ENCODE measurements around the gene TRNP1.
"Not testable (repeated sequence)": the region's sequence is repeated elsewhere in the genome, so short reads cannot be mapped to it uniquely, and the experiment has no call there.

The TRNP1 gene

DNA sequence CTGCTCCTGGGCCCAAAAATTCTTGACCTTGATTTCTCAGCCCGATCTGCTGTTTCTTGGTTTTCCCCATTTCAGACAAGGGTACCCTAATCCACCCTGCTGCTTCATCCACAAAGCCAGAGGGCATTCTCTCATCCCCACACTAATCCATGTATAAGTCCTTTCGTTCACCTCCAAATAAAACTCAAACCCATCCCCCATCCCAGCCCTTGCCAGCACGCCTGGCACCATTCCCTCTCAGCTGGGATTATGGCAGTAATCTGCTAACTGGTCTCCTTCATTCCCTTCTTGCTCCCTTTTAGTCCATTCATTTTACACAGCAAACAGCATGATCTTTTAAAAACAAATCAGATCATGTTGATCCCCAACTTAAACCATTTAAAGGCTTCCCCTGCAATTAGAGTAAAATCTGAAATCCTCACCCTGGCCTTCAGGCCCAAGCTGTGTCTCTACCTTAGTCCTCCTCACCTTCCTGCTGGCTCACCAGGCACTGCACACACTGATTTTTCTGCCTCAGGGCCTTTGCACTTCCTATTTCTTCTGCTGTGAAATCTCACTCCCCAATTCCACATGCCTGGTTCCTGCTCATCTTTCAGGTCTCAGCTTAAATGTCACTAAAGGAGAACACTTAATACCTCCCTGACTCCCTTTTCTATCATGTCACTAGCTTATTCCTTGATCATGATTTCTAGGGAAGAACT lies 12.2 kb upstream of the TRNP1 start:
- Histone ChIP-seq H3K9me3 (ENCODE audit: control extremely low read depth in 1 of 5, control insufficient read depth in 4 of 5, insufficient read depth in 2 of 5, low read depth in 1 of 5, low read length in 4 of 5) (no peaks in the 10 kb centered on the region), H3K4me1 (ENCODE audit: control extremely low read depth in 1 of 4, control insufficient read depth in 4 of 4, insufficient read depth in 4 of 4, low read length in 3 of 4) (peaks cover 0 to 5% (median 0%) of the 10 kb centered on the region in 4 experiments), H3K27me3 (replicated peaks in 2 of 5; ENCODE audit: control insufficient read depth in 4 of 5, insufficient read depth in 5 of 5, low read length in 4 of 5) (peaks cover 0 to 2% (median 0%) of the 10 kb centered on the region in 5 experiments), H3K4me3 (ENCODE audit: control insufficient read depth in 1 of 7, extremely low read depth in 1 of 7, insufficient read depth in 4 of 7, low read depth in 2 of 7, low read length in 6 of 7) (no peak overlapping the region), H3K36me3 (ENCODE audit: control insufficient read depth in 4 of 4, insufficient read depth in 4 of 4, low read length in 3 of 4) (no peaks in the 10 kb centered on the region), H3K27ac (ENCODE audit: insufficient read depth in 1 of 2, low read depth in 1 of 2, low read length in 2 of 2, poor library complexity in 1 of 2, severe bottlenecking in 2 of 2) (no peak overlapping the region)
- DNase-seq, result no peak
- CTCF ChIA-PET, result interaction anchor here (2.1 to 4.9 kb wide), 2 partner anchors 14 to 15 kb away, joined by 12 to 36 read pairs; no protein-coding TSS in a partner anchor
- 91% methylated on average over 3 of the region's 3 CpGs for WGBS (ENCODE audit: insufficient coverage)
- POLR2A ChIA-PET, result no interaction called here

DNA sequence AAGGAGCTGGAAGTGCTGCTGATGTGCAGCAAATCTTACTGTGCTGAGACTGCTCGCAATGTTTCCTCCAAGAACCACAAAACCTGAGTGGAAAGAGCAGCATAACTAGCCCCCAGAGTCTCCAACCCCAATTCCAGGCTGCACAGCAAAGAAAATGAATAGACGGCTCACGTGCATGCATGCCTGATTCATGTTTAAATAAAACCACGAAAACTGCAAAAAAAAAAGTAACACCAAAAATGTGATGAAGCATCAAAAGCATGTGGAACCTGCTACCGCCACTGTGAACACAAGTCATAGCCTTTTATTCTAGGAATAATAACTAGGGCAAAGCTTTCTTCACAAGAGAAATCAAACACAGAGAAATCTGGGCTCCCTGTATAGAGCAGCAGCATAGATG lies 9.6 kb upstream of the TRNP1 start:
- H3K27me3 ChIP-seq (replicated peaks in 2 of 5; ENCODE audit: control insufficient read depth in 4 of 5, insufficient read depth in 5 of 5, low read length in 4 of 5), result peaks cover 0 to under 1% (median 0%) of the 10 kb centered on the region in 5 experiments
- no peaks in the 10 kb centered on the region for H3K36me3 ChIP-seq (ENCODE audit: control insufficient read depth in 4 of 4, insufficient read depth in 4 of 4, low read length in 3 of 4)
- DNase-seq, result peak in 1 of 3 donors; percentile 38
- 36% methylated on average over 4 of the region's 5 CpGs for WGBS (ENCODE audit: insufficient coverage)
- ChIA-PET POLR2A (no interaction called here), CTCF (interaction anchor here (4.3 to 4.9 kb wide), 2 partner anchors 14 to 16 kb away, joined by 36 read pairs; no protein-coding TSS in a partner anchor)
- H3K9me3 ChIP-seq (ENCODE audit: control extremely low read depth in 1 of 5, control insufficient read depth in 4 of 5, insufficient read depth in 2 of 5, low read depth in 1 of 5, low read length in 4 of 5), result no peaks in the 10 kb centered on the region
- H3K27ac ChIP-seq (ENCODE audit: insufficient read depth in 1 of 2, low read depth in 1 of 2, low read length in 2 of 2, poor library complexity in 1 of 2, severe bottlenecking in 2 of 2), result no peak overlapping the region
- no peak overlapping the region for H3K4me3 ChIP-seq (ENCODE audit: control insufficient read depth in 1 of 7, extremely low read depth in 1 of 7, insufficient read depth in 4 of 7, low read depth in 2 of 7, low read length in 6 of 7)
- H3K4me1 ChIP-seq (ENCODE audit: control extremely low read depth in 1 of 4, control insufficient read depth in 4 of 4, insufficient read depth in 4 of 4, low read length in 3 of 4), result peaks cover 2 to 12% (median 6%) of the 10 kb centered on the region in 4 experiments

DNA sequence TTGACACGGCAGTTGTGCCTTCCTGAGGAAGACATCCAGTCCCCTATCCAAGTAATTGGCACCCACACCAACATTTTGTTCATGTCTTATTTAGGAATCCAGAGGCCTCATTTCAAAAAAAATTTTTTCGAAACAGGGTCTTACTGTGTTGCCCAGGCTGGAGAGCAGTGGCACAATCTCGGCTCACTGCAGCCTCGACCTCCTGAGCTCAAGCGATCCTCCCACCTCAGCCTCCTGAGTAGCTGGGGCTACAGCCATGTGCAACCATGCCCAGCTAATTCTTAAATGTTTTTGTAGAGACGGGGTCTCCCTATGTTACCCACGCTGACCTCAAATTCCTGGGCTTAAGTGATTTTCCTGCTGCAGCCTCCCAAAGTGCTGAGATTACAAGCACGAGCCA lies 9.2 kb upstream of the TRNP1 start:
- CTCF ChIA-PET, result interaction anchor here (1.1 to 4.9 kb wide), 4 partner anchors 13 to 93 kb away, joined by 3 to 36 read pairs (median 20); no protein-coding TSS in a partner anchor
- Histone ChIP-seq H3K27ac (ENCODE audit: insufficient read depth in 1 of 2, low read depth in 1 of 2, low read length in 2 of 2, poor library complexity in 1 of 2, severe bottlenecking in 2 of 2) (no peak overlapping the region), H3K4me1 (ENCODE audit: control extremely low read depth in 1 of 4, control insufficient read depth in 4 of 4, insufficient read depth in 4 of 4, low read length in 3 of 4) (peaks cover 2 to 12% (median 6%) of the 10 kb centered on the region in 4 experiments), H3K4me3 (ENCODE audit: control insufficient read depth in 1 of 7, extremely low read depth in 1 of 7, insufficient read depth in 4 of 7, low read depth in 2 of 7, low read length in 6 of 7) (no peak overlapping the region), H3K9me3 (ENCODE audit: control extremely low read depth in 1 of 5, control insufficient read depth in 4 of 5, insufficient read depth in 2 of 5, low read depth in 1 of 5, low read length in 4 of 5) (no peaks in the 10 kb centered on the region), H3K36me3 (ENCODE audit: control insufficient read depth in 4 of 4, insufficient read depth in 4 of 4, low read length in 3 of 4) (no peaks in the 10 kb centered on the region), H3K27me3 (replicated peaks in 2 of 5; ENCODE audit: control insufficient read depth in 4 of 5, insufficient read depth in 5 of 5, low read length in 4 of 5) (no peaks in the 10 kb centered on the region)
- no peak for DNase-seq
- POLR2A ChIA-PET, result no interaction called here
- 98% methylated on average over 7 of the region's 8 CpGs for WGBS (ENCODE audit: insufficient coverage)

DNA sequence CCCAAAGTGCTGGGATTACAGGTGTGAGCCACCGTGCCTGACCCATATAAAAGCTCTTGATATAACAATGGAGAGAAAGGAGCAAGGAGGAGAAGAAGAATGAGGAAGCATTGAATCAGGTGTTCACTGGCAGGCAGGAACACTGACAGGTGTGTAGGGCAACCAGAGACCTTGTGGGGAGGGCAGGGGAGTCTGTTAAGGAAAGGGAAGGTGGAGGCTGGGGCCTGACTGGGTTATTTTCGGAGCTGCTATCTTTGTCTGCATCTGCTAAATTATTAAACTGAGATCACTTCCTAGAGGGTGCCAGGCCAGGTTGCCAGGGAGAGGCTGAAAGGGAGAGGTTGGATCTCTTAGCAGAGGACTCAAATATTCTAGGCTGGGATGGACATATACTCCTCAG lies 6.8 kb upstream of the TRNP1 start:
- 43% methylated on average over 2 of the region's 2 CpGs for WGBS (ENCODE audit: insufficient coverage)
- ChIA-PET POLR2A (no interaction called here), CTCF (interaction anchor here (0.8 to 4.3 kb wide), 2 partner anchors 11 to 60 kb away, joined by 3 to 36 read pairs; no protein-coding TSS in a partner anchor)
- peak in 2 of 3 donors; percentile 46 to 59 for DNase-seq
- no peaks in the 10 kb centered on the region for H3K9me3 ChIP-seq (ENCODE audit: control extremely low read depth in 1 of 5, control insufficient read depth in 4 of 5, insufficient read depth in 2 of 5, low read depth in 1 of 5, low read length in 4 of 5)
- H3K4me3 ChIP-seq (ENCODE audit: control insufficient read depth in 1 of 7, extremely low read depth in 1 of 7, insufficient read depth in 4 of 7, low read depth in 2 of 7, low read length in 6 of 7), result no peak overlapping the region
- no peak overlapping the region for H3K27ac ChIP-seq (ENCODE audit: insufficient read depth in 1 of 2, low read depth in 1 of 2, low read length in 2 of 2, poor library complexity in 1 of 2, severe bottlenecking in 2 of 2)
- peaks cover 0 to 14% (median 4%) of the 10 kb centered on the region in 5 experiments for H3K27me3 ChIP-seq (replicated peaks in 2 of 5; ENCODE audit: control insufficient read depth in 4 of 5, insufficient read depth in 5 of 5, low read length in 4 of 5)
- no peaks in the 10 kb centered on the region for H3K36me3 ChIP-seq (ENCODE audit: control insufficient read depth in 4 of 4, insufficient read depth in 4 of 4, low read length in 3 of 4)
- H3K4me1 ChIP-seq (ENCODE audit: control extremely low read depth in 1 of 4, control insufficient read depth in 4 of 4, insufficient read depth in 4 of 4, low read length in 3 of 4), result peaks cover 2 to 19% (median 13%) of the 10 kb centered on the region in 4 experiments

DNA sequence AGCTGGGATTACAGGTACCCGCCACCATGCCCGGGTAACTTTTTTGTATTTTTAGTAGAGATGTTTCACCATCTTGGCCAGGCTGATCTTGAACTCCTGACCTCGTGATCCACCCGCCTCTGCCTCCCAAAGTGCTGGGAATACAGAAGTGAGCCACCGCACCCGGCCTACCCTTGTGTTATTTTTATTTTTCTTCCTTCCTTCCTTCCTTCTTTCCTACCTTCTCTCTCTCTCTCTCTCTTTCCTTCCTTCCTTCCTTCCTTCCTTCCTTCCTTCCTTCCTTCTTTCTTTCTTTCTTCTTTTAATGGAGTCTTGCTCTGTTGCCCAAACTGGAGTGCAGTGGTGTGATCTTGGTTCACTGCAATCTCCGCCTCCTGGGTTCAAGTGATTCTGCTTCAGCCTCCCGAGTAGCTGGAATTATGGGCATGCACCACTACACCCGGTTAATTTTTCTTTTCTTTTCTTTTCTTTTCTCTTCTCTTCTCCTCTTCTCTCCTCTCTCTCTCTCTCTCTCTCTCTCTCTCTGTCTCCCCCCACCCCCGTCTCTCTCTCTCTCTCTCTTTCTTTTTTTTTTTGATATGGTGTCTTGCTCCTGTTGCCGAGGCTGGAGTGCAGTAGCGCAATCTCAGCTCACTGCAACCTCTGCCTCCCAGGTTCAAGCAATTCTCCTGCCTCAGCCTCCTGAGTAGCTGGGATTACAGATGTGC lies 3.9 kb upstream of the TRNP1 start:
- H3K27me3 ChIP-seq (replicated peaks in 2 of 5; ENCODE audit: control insufficient read depth in 4 of 5, insufficient read depth in 5 of 5, low read length in 4 of 5), result peaks cover 0 to 39% (median 14%) of the 10 kb centered on the region in 5 experiments
- H3K27ac ChIP-seq (ENCODE audit: insufficient read depth in 1 of 2, low read depth in 1 of 2, low read length in 2 of 2, poor library complexity in 1 of 2, severe bottlenecking in 2 of 2); H3K36me3 ChIP-seq (ENCODE audit: control insufficient read depth in 4 of 4, insufficient read depth in 4 of 4, low read length in 3 of 4); DNase-seq; POLR2A ChIA-PET; H3K4me3 ChIP-seq (ENCODE audit: control insufficient read depth in 1 of 7, extremely low read depth in 1 of 7, insufficient read depth in 4 of 7, low read depth in 2 of 7, low read length in 6 of 7); H3K9me3 ChIP-seq (ENCODE audit: control extremely low read depth in 1 of 5, control insufficient read depth in 4 of 5, insufficient read depth in 2 of 5, low read depth in 1 of 5, low read length in 4 of 5); CTCF ChIA-PET: not testable (repeated sequence)
- 81% methylated on average over 8 of the region's 12 CpGs for WGBS (ENCODE audit: insufficient coverage)
- H3K4me1 ChIP-seq (ENCODE audit: control extremely low read depth in 1 of 4, control insufficient read depth in 4 of 4, insufficient read depth in 4 of 4, low read length in 3 of 4), result peaks cover 4 to 39% (median 33%) of the 10 kb centered on the region in 4 experiments

DNA sequence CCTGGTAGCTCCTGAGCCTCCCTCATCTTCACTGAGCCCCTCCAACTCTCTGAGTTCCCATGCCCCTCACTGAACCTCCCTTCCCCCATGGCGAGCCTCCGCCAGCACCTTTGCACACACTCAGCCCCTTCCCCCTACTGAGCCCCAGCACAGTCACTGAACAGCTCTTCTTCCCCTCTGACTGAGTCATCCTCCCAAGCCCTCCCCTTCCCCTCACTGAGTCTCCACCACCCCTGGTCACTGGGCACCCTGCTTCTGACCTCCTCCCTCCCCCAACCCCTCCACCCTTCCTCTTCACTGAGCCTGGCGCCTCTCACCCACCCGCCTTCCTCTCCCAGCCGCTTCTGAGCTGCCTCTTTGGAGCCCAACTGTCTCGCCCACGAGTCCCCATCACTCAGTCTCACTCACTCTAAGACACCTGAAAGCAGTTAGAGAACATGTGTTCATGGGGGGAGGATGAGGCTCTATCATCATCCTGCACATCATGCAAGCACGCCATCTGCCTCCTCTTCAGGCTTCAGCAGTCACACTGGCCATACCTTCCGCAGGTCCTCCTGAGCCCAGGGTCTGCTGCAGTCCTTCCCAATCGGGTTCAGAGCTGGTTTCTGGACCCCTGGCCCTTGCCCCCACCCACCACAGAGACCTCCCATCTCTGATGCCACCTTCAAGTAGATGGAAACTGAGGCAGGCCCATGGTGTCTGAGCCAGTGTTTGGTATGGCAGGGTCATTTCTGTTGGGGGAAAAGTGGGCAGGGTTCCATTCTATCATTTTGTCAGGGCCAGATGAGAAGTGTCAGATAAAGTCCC lies 2.0 kb upstream of the TRNP1 start:
- Histone ChIP-seq H3K36me3 (ENCODE audit: control insufficient read depth in 4 of 4, insufficient read depth in 4 of 4, low read length in 3 of 4) (no peaks in the 10 kb centered on the region), H3K27me3 (replicated peaks in 2 of 5; ENCODE audit: control insufficient read depth in 4 of 5, insufficient read depth in 5 of 5, low read length in 4 of 5) (peaks cover 3 to 57% (median 25%) of the 10 kb centered on the region in 5 experiments), H3K4me1 (ENCODE audit: control extremely low read depth in 1 of 4, control insufficient read depth in 4 of 4, insufficient read depth in 4 of 4, low read length in 3 of 4) (peaks cover 4 to 37% (median 35%) of the 10 kb centered on the region in 4 experiments), H3K9me3 (ENCODE audit: control extremely low read depth in 1 of 5, control insufficient read depth in 4 of 5, insufficient read depth in 2 of 5, low read depth in 1 of 5, low read length in 4 of 5) (no peaks in the 10 kb centered on the region), H3K27ac (ENCODE audit: insufficient read depth in 1 of 2, low read depth in 1 of 2, low read length in 2 of 2, poor library complexity in 1 of 2, severe bottlenecking in 2 of 2) (no peak overlapping the region), H3K4me3 (ENCODE audit: control insufficient read depth in 1 of 7, extremely low read depth in 1 of 7, insufficient read depth in 4 of 7, low read depth in 2 of 7, low read length in 6 of 7) (no peak overlapping the region)
- 75% methylated on average over 4 of the region's 10 CpGs for WGBS (ENCODE audit: insufficient coverage)
- POLR2A ChIA-PET, result interaction anchor here (0.5 kb wide), 1 partner anchor 16 kb away, joined by 3 read pairs; no protein-coding TSS in a partner anchor
- CTCF ChIA-PET, result no interaction called here
- peak in 2 of 3 donors; percentile 57 to 69 for DNase-seq

All from common myeloid progenitor, CD34-positive (primary cell).